ENCODE results near the gene ACTR2.
"Not testable (repeated sequence)": the region's sequence is repeated elsewhere in the genome, so short reads cannot be mapped to it uniquely, and the experiment has no call there.

- not testable (repeated sequence) for TF ChIP-seq POLR2A (IDR thresholded peaks at IDR 0.05; ENCODE audit: extremely low read depth, insufficient read length); CTCF (IDR thresholded peaks at IDR 0.05; ENCODE audit: low read depth, low read length)
Observed at GRCh38 chr2:65317351-65317750, 89.7 kb downstream of the ACTR2 start.
